Breast epithelium (tissue), 3 donors: ENCODE data around the gene LBP.

Source experiments
- POLR2A ChIP-seq: fragments of 450-650 bp; IDR thresholded peaks from one replicate; pipeline ENCODE4 v1.6.1; 2016; ENCODE audit warnings: antibody characterized with exemption, mild to moderate bottlenecking, moderate library complexity
- POLR2AphosphoS5 ChIP-seq, 3 donors: sonication (generic); formaldehyde crosslinking; IDR thresholded peaks; one replicate each; pipeline ENCODE4 v1.6.1; 2017; ENCODE audit warnings: antibody characterized with exemption in 3 of 3
- TF ChIP-seq, protein P1 (sequence below), 3 donors: fragments of 450-650 bp; IDR thresholded peaks; one replicate each; pipeline ENCODE4 v1.5.1; 2016 to 2017; ENCODE audit warnings: antibody characterized with exemption in 3 of 3, mild to moderate bottlenecking in 3 of 3, moderate library complexity in 3 of 3

GRCh38 chr20:38383147-38383546, 36.9 kb downstream of the LBP start:
- TF ChIP-seq, protein P1, sequence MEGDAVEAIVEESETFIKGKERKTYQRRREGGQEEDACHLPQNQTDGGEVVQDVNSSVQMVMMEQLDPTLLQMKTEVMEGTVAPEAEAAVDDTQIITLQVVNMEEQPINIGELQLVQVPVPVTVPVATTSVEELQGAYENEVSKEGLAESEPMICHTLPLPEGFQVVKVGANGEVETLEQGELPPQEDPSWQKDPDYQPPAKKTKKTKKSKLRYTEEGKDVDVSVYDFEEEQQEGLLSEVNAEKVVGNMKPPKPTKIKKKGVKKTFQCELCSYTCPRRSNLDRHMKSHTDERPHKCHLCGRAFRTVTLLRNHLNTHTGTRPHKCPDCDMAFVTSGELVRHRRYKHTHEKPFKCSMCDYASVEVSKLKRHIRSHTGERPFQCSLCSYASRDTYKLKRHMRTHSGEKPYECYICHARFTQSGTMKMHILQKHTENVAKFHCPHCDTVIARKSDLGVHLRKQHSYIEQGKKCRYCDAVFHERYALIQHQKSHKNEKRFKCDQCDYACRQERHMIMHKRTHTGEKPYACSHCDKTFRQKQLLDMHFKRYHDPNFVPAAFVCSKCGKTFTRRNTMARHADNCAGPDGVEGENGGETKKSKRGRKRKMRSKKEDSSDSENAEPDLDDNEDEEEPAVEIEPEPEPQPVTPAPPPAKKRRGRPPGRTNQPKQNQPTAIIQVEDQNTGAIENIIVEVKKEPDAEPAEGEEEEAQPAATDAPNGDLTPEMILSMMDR (IDR thresholded peaks at IDR 0.05), result no peak
- TF ChIP-seq POLR2A (no peak), POLR2AphosphoS5 (IDR thresholded peaks at IDR 0.05) (no peak)
